MM.1S (cell line): Measurements from ENCODE around the gene NFKBIE.

Source experiments
- DNase-seq: peaks from one replicate; pipeline ENCODE4 v3.0.0-alpha.2; 2015
- H2AFZ ChIP-seq: fragments of 300-600 bp; sonication (generic); 2 replicates; pipeline ENCODE4 v1.6.0; 2016; ENCODE audit warnings: antibody characterized with exemption, low read length
- H3F3A ChIP-seq: fragments of 300-600 bp; sonication (generic); 2 replicates; pipeline ENCODE4 v1.6.1; 2016; ENCODE audit warnings: mild to moderate bottlenecking, antibody characterized with exemption, low read length, moderate library complexity, mixed read lengths; ENCODE audit not compliant: insufficient read depth
- H3K27ac ChIP-seq: fragments of 300-600 bp; sonication (generic); 2 replicates; pipeline ENCODE4 v1.5.1; 2016; ENCODE audit warnings: mild to moderate bottlenecking, low read length
- H3K27me3 ChIP-seq: fragments of 300-600 bp; sonication (generic); replicated peaks from 2 replicates; pipeline ENCODE4 v1.6.0; 2016; ENCODE audit warnings: low read length; ENCODE audit not compliant: insufficient read depth
- H3K36me3 ChIP-seq: fragments of 300-600 bp; sonication (generic); replicated peaks from 2 replicates; pipeline ENCODE4 v1.6.1; 2016; ENCODE audit warnings: mild to moderate bottlenecking, low read length, mixed read lengths; ENCODE audit not compliant: insufficient read depth
- H3K4me1 ChIP-seq: fragments of 300-600 bp; sonication (generic); 2 replicates; pipeline ENCODE4 v1.6.1; 2016; ENCODE audit warnings: low read length, mixed read lengths
- H3K4me2 ChIP-seq: fragments of 300-600 bp; sonication (generic); 2 replicates; pipeline ENCODE4 v1.6.0; 2016; ENCODE audit warnings: low read depth, low read length
- H3K4me3 ChIP-seq: fragments of 300-600 bp; sonication (generic); 2 replicates; pipeline ENCODE4 v1.5.1; 2016; ENCODE audit warnings: low read length, mixed read lengths
- H3K79me2 ChIP-seq: fragments of 300-600 bp; sonication (generic); 2 replicates; pipeline ENCODE4 v1.6.1; 2016; ENCODE audit warnings: mixed run types, low read length, mixed read lengths
- H3K9ac ChIP-seq: fragments of 300-600 bp; sonication (generic); 2 replicates; pipeline ENCODE4 v1.6.1; 2016; ENCODE audit warnings: low read length, mixed read lengths
- H3K9me2 ChIP-seq: fragments of 300-600 bp; sonication (generic); replicated peaks from 2 replicates; pipeline ENCODE4 v1.6.1; 2016; ENCODE audit warnings: mild to moderate bottlenecking, low read length, mixed read lengths; ENCODE audit not compliant: insufficient read depth
- H3K9me3 ChIP-seq: fragments of 300-600 bp; sonication (generic); replicated peaks from 2 replicates; pipeline ENCODE4 v1.6.1; 2016; ENCODE audit warnings: mild to moderate bottlenecking, low read length, mixed read lengths; ENCODE audit not compliant: insufficient read depth
- H4K20me1 ChIP-seq: fragments of 300-600 bp; sonication (generic); 2 replicates; pipeline ENCODE4 v1.6.1; 2016; ENCODE audit warnings: mild to moderate bottlenecking, low read length, moderate library complexity, mixed read lengths; ENCODE audit not compliant: insufficient read depth
- EZH2 ChIP-seq: fragments of 300-600 bp; sonication (generic); optimal IDR thresholded peaks from 2 replicates; pipeline ENCODE3; 2017; ENCODE audit warnings: low read depth, mild to moderate bottlenecking, antibody characterized with exemption, low read length, mixed read lengths
- EZH2phosphoT487 ChIP-seq: fragments of 300-600 bp; sonication (generic); IDR thresholded peaks from 2 replicates; pipeline ENCODE4 v1.6.1; 2018; ENCODE audit warnings: antibody characterized with exemption, low read length
- TF ChIP-seq, protein P1 (sequence below): fragments of 300-600 bp; sonication (generic); IDR thresholded peaks from 2 replicates; pipeline ENCODE4 v1.5.1; 2016; ENCODE audit warnings: antibody characterized with exemption, low read length, mixed read lengths

Gene NFKBIE

DNA sequence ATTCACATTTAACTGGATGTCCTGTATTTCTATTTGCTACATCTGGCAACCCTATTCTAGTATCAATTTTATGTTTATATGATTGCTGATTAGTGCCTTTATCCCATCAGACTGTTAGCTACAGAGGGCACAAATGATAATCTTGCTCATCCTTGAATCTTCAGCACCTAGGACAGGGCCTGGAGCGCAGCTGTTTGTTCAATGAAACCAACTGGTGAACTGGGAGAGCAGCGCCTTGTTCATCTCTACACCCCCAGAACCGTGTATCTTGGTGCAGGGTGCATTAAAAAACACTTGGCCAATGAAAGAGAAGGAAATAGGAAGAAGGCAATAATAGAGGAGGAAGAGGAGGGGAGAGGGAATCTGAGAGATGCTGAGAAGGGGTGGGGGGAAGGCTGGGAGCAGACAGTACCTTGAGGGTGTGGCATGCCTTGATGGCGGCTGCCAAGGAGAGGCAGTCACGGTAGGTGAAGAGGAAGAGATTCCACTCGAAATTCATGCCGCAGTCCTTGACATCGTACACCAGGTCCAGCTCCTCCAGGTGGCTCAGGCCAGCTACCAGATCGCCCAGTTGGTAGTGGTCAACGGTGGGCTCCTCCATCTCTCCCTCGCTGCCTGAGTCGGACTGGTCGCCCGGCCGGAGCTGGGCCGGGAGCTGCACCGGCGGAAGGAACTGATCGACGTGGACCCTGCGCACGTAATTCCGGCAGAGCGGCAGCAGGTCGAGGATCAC lies 20.4 kb upstream of the NFKBIE start:
- Histone ChIP-seq H3F3A (no peaks in the 10 kb centered on the region), H3K36me3 (no peaks in the 10 kb centered on the region), H3K27ac (no peak overlapping the region), H4K20me1 (no peaks in the 10 kb centered on the region), H3K9ac (no peak overlapping the region), H2AFZ (no peak overlapping the region), H3K79me2 (no peaks in the 10 kb centered on the region), H3K4me1 (no peaks in the 10 kb centered on the region), H3K4me2 (no peak overlapping the region), H3K4me3 (no peak overlapping the region), H3K9me3 (no peaks in the 10 kb centered on the region), H3K27me3 (peaks cover 88% of the 10 kb centered on the region), H3K9me2 (no peaks in the 10 kb centered on the region)
- no peak for TF ChIP-seq EZH2phosphoT487
- TF ChIP-seq EZH2: no peak
- TF ChIP-seq, protein P1, sequence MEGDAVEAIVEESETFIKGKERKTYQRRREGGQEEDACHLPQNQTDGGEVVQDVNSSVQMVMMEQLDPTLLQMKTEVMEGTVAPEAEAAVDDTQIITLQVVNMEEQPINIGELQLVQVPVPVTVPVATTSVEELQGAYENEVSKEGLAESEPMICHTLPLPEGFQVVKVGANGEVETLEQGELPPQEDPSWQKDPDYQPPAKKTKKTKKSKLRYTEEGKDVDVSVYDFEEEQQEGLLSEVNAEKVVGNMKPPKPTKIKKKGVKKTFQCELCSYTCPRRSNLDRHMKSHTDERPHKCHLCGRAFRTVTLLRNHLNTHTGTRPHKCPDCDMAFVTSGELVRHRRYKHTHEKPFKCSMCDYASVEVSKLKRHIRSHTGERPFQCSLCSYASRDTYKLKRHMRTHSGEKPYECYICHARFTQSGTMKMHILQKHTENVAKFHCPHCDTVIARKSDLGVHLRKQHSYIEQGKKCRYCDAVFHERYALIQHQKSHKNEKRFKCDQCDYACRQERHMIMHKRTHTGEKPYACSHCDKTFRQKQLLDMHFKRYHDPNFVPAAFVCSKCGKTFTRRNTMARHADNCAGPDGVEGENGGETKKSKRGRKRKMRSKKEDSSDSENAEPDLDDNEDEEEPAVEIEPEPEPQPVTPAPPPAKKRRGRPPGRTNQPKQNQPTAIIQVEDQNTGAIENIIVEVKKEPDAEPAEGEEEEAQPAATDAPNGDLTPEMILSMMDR: no peak
- DNase-seq: no peak

DNA sequence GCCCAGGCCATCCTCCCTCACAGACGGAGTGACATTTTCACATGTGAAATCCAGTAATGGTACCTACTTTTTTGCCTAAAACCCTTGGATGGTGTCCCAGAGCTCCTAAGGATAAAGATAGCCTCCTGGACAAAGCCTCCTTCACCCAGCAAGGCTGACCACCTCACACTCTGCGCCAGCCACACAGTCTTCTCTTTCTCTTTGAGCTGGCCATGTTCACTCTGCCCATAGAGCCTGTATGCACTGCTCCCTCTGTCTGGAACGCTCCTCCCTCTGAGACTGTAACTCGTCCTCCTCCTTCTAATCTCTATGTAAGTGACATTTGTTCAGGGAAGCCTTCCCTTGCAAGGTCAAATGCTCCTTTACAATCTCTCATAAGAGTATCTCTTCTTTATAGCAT lies 19.5 kb upstream of the NFKBIE start:
- Histone ChIP-seq H3K9me2 (no peaks in the 10 kb centered on the region), H3K79me2 (no peaks in the 10 kb centered on the region), H4K20me1 (no peaks in the 10 kb centered on the region), H3K4me3 (no peak overlapping the region), H3K4me1 (no peaks in the 10 kb centered on the region), H3K9ac (no peak overlapping the region), H3F3A (no peaks in the 10 kb centered on the region), H3K27me3 (peaks cover 84% of the 10 kb centered on the region), H2AFZ (no peak overlapping the region), H3K36me3 (no peaks in the 10 kb centered on the region), H3K9me3 (no peaks in the 10 kb centered on the region), H3K27ac (no peak overlapping the region), H3K4me2 (no peak overlapping the region)
- TF ChIP-seq EZH2 (no peak), EZH2phosphoT487 (no peak)
- TF ChIP-seq, protein P1: no peak
- DNase-seq: no peak

DNA sequence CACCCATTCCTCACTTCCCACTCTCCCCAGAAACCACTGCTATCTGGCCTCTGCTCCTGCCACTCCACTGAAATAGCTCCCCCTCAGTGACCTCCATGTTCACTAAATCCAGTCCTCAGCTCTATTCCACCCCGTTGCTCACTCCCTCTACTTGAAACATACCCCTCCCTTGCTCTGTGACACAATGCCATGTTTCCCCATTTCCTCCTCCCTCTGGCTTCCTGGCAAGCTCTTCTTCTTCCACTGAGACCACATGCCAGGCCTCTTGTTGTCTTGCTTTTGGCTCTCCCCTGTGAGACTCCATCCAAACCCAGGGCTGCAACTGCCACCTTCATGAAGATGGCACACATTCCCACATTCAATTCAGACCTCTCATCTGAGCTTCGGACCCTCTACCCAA lies 18.8 kb upstream of the NFKBIE start:
- H3K36me3 ChIP-seq: no peaks in the 10 kb centered on the region
- no peaks in the 10 kb centered on the region for H3K9me2 ChIP-seq
- H3K4me3 ChIP-seq: no peak overlapping the region
- H3K27me3 ChIP-seq: peaks cover 77% of the 10 kb centered on the region
- H3K79me2 ChIP-seq: no peaks in the 10 kb centered on the region
- H3K9ac ChIP-seq: no peak overlapping the region
- no peaks in the 10 kb centered on the region for H3F3A ChIP-seq
- no peaks in the 10 kb centered on the region for H3K9me3 ChIP-seq
- TF ChIP-seq EZH2phosphoT487 (no peak), EZH2 (no peak)
- TF ChIP-seq, protein P1: no peak
- no peak overlapping the region for H3K27ac ChIP-seq
- H3K4me1 ChIP-seq: no peaks in the 10 kb centered on the region
- no peaks in the 10 kb centered on the region for H4K20me1 ChIP-seq
- H2AFZ ChIP-seq: no peak overlapping the region
- H3K4me2 ChIP-seq: no peak overlapping the region
- DNase-seq: no peak
